Fibroblast of villous mesenchyme (primary cell): ENCODE measurements around the gene LAMA5. TPM values are rescaled to one million over a fixed set of nuclear protein-coding genes. Genes with fewer than 3 reads are reported as not detected.

Experiments used
- DNase-seq: peaks from one replicate; pipeline ENCODE4 v3.0.0-alpha.2; 2010; ENCODE audit warnings: low read depth
- H3K4me3 ChIP-seq: 2 replicates; pipeline ENCODE4 v1.5.1; 2011; ENCODE audit warnings: low read depth, mild to moderate bottlenecking, low read length
- total RNA-seq: library from RNA; depleted of rRNA; stranded (reverse); fragments of >200 nt; gene quantifications from 2 replicates; pipeline ENCODE4 v1.2.3, GENCODE V29; 2012
- TF ChIP-seq, protein P1 (sequence below): IDR thresholded peaks from 2 replicates; pipeline ENCODE4 v1.5.1; 2012; ENCODE audit warnings: low read depth, mild to moderate bottlenecking, low read length; ENCODE audit not compliant: insufficient read depth

Gene LAMA5
- total RNA-seq, 1 donor: 55.3 TPM

GRCh38 chr20:62339647-62340062 is 27.5 kb downstream of the LAMA5 start:
- DNase-seq: no peak
- no peak overlapping the region for H3K4me3 ChIP-seq
- TF ChIP-seq, protein P1, sequence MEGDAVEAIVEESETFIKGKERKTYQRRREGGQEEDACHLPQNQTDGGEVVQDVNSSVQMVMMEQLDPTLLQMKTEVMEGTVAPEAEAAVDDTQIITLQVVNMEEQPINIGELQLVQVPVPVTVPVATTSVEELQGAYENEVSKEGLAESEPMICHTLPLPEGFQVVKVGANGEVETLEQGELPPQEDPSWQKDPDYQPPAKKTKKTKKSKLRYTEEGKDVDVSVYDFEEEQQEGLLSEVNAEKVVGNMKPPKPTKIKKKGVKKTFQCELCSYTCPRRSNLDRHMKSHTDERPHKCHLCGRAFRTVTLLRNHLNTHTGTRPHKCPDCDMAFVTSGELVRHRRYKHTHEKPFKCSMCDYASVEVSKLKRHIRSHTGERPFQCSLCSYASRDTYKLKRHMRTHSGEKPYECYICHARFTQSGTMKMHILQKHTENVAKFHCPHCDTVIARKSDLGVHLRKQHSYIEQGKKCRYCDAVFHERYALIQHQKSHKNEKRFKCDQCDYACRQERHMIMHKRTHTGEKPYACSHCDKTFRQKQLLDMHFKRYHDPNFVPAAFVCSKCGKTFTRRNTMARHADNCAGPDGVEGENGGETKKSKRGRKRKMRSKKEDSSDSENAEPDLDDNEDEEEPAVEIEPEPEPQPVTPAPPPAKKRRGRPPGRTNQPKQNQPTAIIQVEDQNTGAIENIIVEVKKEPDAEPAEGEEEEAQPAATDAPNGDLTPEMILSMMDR: no peak

DNA sequence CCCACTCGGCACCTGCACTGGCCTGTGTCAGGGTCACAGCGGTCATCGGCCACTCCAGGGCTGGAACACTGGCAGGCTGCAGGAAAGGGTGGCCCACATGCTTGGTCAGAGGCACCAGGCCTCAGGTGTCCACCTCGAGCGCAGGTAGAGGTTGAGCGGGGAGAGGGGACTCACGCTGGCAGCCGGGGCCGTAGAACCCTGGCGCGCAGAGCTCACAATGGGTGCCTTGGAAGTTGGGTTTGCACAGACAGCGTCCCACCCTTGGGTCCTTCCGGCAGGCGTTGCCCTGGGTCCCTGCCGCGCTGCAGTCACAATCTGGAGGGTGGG is 28.9 kb downstream of the LAMA5 start:
- TF ChIP-seq, protein P1: no peak
- DNase-seq: no peak
- H3K4me3 ChIP-seq: no peak overlapping the region

GRCh38 chr20:62337558-62338293 is 29.4 kb downstream of the LAMA5 start:
- DNase-seq: no peak
- H3K4me3 ChIP-seq: no peak overlapping the region
- TF ChIP-seq, protein P1: no peak

DNA sequence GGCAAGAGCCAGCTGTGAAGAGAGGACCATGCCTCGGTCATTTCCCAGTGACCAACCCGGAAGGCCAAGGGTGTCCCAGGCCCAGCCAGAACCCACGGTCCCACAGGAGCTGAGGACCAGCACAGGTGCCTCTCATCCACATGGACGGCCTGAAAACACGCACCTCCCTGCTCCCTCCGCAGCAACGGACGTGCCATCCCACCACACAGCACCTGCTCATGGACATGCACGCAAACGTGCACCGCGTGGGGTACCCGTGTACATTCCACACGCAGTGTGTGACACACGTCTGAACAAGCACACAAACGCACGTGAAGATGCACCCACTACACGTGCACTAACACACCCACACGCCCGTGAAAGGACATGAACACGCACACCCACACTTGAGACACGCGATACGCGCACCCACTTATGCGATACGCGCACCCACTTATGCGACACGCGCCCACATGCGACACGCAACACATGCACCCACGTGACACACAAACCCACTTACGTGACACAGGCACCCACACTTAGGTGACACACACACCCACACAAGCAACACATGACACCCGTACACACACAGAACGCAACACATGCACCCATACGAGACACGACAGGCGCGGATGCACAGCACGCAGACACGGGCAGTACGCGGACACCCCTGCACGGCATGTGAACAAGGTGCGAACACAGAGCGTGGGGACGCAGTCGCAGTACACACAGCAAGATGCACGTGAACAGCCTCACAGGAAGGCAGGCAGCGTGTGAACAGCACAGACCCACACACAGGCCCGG is 30.1 kb downstream of the LAMA5 start:
- no peak for DNase-seq
- TF ChIP-seq, protein P1: no peak

DNA sequence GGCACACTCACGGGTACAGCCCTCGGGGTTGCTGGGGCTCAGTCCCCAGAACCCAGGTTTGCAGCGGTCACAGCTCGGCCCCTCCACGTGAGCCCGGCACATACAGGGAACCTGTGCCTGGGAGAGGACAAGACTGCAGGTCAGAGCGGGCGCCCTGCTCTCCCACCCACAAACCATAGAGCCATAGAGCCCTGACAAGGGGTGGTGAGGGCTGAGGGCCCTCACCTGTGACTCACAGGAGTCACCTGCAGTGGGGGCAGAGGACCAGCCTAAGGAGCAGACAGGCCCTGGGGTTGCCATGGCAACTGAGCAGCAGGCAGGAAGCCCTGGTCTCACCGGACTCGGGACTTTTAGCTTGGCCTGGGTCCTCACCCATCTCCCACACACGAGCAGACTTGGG is 30.8 kb downstream of the LAMA5 start:
- TF ChIP-seq, protein P1: no peak
- no peak overlapping the region for H3K4me3 ChIP-seq
- no peak for DNase-seq

More for the DNA sequence above, 30.1 kb downstream of the LAMA5 start:
- H3K4me3 ChIP-seq: no peak overlapping the region

DNA sequence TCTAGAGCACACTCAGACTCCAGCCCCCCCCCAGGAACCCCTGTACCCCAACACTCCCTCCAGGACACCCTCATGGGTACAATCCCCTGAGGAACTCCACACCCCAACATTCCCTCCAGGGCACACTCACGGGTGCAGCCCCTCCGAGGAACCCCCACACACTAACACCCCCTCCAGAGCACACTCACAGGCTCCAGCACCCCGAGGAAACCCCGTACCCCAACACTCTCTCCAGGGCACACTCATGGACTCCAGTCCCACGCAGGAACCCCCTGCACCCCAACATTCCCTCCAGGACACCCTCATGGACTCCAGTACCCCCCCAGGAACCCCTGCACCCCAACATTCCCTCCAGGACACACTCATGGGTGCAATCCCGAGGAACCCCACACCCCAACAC is 31.6 kb downstream of the LAMA5 start:
- DNase-seq: no peak
- no peak overlapping the region for H3K4me3 ChIP-seq
- TF ChIP-seq, protein P1: no peak
